Measurements from ENCODE around the gene VAMP4.
"Not testable (repeated sequence)": the region's sequence is repeated elsewhere in the genome, so short reads cannot be mapped to it uniquely, and the experiment has no call there.

Gene VAMP4

DNA sequence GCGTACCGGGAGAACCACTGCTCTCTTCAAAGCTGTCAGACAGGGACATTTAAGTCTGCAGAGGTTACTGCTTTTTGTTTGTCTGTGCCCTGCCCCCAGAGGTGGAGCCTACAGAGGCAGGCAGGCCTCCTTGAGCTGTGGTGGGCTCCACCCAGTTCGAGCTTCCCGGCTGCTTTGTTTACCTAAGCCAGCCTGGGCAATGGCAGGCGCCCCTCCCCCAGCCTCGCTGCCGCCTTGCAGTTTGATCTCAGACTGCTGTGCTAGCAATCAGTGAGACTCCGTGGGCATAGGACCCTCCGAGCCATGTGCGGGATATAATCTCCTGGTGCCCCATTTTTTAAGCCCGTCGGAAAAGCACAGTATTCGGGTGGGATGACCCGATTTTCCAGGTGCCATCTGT, 46.1 kb downstream of the VAMP4 start:
- DNase-seq, result not testable (repeated sequence)

DNA sequence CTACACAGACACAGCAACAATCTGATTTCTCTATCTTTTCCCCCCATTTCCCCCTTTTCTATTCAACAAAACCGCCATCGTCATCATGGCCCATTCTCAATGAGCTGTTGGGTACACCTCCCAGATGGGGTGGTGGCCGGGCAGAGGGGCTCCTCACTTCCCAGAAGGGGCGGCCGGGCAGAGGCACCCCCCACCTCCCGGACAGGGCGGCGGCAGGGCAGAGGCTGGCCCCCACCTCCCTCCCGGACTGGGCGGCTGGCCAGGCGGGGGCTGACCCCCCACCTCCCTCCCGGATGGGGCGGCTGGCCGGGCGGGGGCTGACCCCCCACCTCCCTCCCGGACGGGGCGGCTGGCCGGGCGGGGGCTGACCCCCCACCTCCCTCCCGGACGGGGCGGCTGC, 48.3 kb downstream of the VAMP4 start:
- not testable (repeated sequence) for DNase-seq

DNA sequence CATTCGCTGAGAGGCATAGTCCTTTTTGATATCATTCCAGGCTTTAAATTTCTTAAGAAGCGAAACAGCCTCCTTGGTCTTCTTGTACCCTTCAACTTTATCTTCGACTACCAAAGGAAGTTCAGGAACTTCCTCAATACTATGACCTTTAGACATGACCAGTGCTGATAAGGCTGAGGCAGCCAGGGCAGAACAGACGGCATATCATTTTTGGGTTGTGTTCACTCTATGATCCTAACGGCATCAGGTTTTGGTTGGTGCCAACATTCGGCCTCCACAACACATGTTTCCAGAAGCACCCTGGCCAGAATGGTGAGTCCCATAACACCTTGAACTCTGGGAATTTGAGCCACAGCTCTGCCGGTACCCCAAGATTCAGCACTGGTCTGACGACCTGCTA, 58.0 kb downstream of the VAMP4 start:
- DNase-seq, result no peak

DNA sequence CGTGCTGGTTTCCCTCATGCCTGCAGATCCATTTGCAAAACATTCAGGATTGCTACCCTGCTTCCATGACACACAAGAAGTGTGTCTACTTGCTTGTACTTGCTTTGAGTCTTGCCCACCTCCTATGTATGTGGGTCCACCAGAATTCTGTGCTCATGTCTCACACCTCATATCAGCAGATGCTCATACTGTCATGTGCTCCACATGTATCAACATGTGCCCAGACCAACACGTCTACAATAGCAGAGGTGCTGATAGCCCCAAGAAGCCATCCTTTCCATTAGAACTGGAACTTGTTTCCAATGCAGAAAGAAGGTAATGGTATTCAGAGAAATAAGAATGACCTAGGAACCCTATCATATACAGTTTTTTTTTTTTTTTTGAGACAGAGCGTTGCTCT, 61.5 kb downstream of the VAMP4 start:
- DNase-seq, result no peak

DNA sequence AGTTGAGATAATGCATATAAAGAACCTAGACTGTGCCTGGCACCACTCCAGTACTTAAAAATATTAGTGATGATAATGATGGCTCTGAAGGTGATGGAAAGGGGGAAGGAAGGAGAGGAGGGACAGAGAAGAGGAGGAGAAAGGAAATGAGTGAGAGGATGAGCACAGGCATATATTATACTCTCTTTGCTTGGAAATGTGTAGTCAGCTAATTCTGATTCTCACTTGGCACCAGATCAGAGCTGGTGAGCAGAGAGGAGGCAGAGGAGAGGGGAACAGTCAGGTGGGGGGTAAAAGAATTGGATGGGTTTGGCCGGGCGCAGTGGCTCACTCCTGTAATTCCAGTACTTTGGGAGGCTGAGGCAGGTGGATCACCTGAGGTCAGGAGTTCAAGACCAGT, 65.0 kb downstream of the VAMP4 start:
- no peak for DNase-seq

DNA sequence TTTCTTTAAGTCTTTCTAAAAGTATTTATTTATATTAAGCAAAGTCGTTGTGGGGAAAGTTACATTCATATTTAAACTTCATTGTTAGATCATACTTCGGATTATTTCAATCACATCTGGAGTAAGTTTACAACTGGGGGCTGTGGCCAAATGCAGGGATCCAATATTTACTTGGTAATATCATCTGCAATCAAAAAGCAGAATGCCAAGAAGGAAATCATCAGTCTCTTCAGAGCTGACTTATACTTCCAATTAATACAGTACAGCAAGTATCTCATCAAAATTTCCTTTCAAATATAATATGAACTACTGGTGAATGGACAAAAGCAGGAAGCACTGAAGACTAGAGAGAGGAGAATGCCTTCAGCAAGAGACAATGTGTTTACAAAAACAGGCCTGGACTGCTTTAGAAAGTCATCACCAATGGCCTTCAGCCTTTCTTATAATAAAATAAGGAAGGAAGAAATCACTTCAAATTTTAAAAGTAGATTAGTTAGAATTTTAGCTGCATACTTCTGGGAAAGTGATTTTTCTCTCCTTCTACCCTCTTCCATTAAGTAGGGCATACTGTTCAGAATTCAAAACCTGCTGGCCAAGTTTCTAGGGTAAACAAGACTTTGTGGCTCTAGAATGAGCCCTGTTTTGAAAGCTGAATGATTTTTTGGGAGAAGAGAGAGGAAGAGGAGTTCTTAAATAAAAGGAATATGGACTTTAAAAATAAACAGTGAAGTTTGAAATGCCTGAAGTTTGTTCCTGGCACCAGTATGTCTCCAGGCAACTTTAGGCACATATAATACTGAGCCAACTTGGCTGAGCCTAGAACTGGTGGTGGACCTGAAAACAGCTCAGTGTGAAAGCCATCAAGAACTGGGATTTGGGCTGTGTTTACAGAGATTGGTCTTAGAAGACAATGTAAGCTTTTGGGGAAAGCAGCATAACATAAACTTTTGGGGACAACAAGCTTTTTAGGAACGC, 67.1 kb downstream of the VAMP4 start:
- DNase-seq, result no peak

DNA sequence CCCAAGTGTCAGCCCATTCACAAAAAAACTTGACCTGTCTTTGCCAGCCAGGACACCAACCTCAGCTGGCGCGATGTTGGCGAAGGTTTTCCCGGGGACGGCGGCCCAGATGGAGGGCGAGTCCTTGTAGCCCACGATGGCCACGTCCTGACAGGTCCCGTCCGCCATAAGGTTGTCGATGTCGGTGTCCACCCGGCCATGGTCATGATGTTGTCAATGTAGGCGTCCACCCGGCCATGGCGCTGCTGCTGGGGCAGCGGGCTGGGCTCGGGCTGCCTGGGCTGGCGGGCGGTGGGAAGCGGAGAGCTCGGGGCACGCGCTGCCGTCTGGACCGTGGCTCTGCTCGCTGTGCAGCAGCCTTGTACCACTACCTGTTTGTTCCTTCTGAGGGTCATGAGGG, 71.1 kb downstream of the VAMP4 start:
- no peak for DNase-seq

DNA sequence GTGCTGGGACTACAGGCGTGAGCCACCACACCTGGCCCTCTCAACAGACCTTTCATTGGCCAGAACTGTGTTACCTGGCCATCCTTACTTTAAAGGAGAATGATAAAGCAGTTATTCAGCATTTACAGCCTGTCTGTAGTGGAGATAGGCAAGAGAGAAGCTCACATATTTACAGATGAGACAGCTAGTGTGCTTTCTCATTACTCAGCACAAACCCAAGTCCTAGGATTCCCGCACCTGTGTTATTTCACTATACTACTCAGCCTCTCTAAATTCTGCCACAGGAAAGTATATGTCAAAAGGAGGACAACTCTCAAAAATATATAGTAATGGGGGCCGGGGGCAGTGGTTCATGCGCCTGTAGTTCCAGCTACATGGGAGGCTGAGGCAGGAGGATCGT, 73.5 kb downstream of the VAMP4 start:
- no peak for DNase-seq

DNA sequence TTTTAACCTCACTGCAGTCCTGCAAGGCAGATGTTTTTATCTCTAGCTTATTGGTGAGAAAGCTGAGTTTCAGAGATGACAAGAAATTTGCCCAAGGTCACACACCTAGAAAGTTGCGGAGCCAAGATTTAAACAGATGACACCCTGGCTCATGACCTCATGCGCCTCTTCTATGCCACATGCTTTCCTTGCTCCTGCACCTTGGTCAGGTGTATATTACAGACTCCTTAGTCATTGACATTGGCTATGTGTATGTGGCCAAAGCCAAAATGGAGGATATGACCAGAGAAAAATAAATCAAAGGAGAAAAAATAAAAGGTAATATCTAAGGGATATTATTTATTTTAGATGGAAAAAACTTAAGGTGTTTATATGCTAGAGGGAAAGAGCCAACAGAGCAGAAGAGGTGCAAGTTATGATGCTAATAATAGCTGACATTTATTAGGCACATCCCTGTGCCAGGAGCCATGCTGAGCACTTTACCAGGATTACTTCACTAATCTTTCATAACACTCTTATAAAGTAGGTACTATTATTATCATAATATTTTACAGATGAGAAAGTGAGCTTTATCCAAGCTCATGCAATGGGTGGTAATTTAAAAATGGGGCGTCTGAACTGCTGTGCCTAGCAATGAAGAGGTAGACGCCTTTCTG, 75.6 kb downstream of the VAMP4 start:
- DNase-seq, result no peak

DNA sequence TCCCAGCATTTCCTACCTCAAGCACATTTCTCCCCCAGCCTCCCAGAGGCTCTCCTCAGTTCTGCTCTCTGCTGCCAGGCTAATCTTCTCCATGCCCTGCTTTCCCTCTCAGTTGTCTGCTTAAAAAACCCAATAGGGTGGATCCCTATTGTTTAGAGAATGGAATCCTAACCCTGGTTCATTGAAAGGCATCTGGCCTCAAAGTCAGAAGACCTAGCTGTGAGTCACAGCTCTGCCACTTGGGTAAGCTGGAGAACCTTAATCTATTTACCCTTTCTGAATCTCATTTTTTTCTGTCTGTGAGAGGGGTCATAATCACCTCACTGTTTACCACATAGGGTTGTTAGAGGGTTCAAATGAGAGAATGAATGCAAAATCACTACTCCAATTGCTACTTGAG, 76.9 kb downstream of the VAMP4 start:
- no peak for DNase-seq

DNA sequence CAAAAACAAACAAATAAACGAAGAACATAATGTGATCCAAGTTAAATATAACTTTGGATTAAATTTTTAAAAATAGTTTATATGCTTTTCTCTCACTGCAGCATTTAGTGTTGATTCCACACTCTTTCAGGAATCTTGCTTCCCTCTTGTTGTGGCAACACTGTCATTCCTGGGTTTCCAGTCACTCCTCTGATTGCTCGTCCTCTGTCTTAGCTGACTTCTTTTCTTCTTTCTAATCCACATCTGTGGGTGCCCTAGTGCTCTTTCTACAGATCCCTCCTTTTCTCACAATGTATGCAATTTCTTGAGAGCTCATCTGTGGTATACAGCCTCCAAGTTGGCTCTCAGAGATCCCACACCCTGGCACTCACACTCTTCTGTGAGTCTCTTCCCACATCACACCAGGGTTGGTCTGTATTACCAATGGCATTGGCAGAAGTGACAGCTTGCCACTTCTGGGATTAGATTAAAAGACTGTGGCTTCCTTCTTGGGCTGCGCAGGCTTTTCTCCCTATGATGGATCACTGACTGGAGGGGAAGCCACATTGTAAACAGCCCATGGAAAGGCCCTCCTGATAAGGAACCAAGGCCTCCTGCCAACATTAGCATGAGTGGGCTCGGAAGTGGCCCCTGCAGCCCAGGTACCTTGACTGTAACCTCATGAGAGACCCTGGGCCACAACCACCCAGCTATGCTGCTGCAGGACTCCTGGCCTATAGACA, 77.8 kb downstream of the VAMP4 start:
- peak; percentile 8 for DNase-seq

DNA sequence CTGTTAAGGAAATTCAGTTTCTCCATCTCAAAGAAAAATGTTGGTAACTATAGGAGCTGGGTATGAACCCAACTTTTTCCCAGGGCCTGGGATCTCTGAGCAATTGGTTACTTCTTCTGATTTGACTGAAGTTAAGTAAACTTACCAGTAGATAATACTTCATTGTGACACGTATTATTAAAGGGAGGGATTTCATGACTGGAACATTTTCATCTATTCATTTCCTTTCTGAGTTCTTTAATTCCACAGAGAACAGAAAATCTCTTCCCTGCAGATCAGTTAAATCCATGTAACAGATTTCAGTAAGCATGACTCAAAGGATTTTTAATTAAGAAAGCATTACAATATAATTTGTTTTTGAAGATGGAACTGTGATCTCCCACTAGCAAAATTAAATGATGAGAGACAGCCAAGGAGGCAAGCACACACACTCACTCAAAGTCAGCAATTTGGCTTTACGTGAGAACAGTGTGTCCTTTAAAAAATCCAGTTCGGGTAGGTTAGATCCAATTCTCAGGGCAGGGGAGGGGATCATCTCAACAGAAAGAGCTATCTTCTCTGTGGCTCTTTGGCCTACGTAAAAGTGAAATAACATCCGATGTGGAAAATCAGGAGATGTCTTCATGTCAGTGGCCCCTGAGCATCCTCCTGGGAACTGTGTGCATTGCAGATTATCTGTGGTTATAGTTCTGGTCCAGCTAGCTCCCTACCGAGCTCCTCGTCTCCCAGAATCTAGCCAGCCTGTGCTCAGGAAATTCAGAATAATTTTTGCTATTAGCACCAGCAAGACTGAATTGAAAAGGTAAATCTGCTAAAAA, 78.6 kb downstream of the VAMP4 start:
- no peak for DNase-seq

DNA sequence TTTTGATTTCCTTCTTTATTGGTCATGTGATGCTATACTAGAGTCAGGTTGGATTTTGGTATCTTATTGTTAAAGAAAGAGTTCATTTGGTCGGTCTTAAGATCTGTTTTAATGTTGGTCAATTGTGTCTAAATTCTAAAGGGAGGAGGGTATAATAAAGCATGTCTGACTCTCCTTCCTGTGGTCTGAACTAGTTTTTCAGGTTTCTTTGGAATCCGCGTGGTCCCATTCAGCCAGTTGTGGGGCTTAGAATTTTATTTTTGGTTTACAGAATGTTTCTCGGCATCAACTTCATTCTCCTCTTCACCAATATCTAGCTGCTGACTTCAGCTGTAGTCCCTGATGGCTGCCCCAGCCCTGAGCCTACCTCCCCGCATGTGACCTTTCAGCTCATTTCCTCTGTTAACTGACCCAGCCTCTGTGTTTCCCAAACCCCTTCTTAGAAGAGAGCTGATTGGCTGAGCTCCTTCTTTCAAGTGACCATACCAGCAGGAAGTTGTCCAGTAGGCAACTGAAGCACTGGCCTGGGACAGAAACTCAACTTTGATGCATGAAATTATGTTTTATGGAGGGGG, 80.7 kb downstream of the VAMP4 start:
- no peak for DNase-seq

DNA sequence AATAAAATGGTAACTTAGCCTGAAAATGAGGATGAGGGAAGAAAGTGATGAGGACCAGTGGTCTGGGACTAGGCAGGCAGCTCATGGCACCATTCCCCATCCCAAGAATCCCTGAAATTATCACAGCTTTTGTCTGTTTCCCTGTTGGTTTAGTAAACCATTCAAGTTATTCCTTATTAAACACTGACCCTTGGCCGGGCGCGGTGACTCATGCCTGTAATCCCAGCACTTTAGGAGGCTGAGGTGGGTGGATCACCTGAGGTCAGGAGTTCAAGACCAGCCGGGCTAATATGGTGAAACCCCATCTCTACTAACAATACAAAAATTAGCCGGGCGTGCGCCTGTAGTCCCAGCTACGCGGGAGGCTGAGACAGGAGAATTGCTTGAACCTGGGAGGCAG, 85.7 kb downstream of the VAMP4 start:
- not testable (repeated sequence) for DNase-seq

DNA sequence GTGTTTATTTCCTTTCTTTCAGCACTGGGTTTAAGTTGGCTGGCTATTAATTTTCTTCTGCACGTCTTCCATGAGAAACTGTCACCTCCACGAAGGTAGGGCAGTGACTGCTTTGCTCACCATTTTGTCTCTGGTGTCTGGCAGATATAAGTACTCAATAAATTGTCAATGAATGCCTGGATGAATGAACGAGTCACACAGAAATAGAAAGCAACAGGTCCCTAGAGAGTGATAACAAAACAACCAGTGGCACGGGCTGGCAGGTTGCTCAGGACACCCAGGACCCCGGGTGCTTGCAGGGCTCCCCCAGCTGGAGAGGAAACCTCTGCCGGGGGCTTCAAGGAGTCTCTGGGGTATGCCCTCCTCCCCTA, 86.1 kb downstream of the VAMP4 start:
- DNase-seq, result no peak

DNA sequence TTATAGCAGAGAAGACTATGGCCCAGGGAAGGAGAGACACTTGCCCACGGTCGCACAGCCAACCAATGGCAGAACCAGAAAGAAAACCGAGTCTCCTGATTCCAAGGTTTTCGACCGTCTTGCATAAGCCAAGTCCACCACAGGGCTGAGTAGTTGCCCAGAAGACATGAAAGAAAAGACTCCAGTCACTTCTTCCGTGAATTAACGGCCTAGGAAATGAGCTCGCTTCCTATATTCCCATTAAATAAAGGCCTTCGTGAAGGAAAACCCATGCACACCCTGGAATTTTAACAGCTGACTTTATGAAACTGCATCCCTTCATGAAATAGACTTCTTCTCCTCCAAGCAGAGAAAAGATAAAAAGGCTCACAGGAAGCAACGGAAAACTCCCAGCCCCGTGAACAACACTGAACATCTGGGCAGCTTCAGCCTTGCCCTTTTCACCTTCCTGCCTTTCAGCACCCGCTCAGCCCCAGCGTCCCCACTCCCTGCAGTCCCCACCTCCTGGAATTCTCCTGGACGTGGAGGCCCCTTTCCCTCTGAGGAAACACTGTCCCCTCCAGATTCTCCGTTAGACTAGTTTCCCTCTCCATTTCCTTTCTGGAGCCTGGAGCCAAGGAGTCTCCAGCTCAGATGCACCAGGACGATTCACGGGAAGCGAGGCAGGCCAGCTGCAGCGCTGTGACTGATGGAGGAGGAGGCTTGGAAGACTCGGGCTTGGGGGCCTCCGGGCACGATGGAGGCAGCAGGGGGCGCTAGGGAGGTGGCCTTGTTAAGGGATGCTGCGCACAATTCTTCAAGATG, 86.7 kb downstream of the VAMP4 start:
- peak; percentile 46 for DNase-seq

DNA sequence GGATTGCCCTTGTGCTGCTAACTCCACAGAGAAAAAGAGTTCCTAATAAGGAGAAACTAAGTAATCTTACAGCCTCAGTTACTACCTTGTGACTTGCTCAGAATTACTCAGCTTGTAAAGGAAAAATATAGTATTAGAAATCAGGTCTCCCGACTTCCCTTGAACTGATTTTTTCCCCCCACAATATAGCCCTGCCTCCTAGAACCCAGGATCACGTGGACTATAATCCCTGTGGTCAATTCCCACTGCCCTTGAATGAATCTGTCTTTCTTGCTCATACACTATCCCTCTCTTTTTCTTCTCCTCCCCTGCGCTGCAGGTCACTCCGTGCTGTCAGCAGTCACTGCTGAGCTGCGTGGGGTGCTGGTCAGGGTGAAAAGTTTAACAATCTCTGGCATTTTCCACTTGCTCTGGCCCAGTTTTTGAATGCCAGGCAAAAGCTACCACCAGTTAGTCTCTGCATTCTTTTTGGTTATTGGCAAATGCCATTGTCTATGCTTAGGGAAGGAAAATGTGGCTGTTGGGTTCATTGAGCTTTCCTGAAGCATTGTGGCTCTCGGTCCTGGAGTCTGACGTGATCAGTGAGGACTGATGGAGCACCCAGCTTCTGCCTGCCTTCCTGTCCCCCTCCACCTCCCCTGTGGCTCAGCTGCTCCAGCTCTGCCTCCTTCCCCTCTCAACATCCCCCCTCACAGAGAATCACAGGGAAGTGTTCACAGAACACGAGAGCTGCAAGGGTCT, 87.5 kb downstream of the VAMP4 start:
- DNase-seq, result peak; percentile 49

DNA sequence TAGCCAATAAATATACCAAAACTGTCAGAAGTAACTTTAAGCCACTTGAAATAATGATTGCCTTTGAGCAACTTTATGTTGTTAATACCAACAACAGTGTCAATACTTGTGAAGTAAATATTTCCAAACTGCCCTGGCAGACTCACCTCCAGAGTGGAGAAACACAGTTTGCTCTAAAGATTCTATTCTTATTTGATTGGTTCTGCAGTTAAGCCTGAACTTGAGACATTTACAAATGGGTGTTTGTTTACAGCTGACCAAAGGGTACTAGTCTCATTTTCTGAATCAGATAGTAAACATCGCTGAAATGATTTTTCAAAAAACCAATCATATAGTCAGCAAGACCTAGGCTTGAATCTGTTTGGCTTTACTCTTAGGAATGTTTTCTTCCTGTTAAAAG, 88.1 kb downstream of the VAMP4 start:
- no peak for DNase-seq

DNA sequence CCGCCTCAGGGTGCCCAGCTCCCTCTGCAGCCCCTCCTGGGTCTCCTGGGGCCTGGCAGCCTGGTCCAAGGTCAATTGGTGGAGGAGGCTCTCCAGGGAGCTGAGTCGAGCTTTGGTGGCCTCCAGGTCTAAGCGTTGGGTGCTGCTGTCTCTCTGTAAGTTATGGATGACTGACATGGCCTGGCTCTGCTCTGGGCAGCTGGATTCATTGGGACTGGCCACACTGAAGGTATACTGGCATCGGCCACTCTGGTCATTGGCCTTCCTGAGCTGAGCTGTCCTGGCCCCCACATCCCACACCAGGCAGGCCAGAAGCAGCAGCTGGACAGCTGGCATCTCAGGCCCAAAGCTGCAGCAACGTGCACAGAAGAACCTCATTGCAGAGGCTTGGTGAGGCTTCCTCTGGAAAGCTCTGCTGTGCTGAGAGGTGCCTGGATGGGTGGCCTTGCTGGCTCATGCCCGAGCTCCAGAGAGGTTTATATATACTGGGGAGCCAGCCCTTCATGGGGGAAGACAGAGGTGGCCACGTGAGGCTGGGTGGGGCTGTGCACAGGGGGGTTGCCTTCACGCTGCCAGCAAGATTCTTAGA, 89.5 kb downstream of the VAMP4 start, which contains the start of gene MYOC:
Gene MYOC (minus strand): TSS at position 455 of the 589 bp plus-strand sequence. CDS start 77 bp downstream, at position 378.
- no peak for DNase-seq
